Myocyte (in vitro differentiated cells): Measurements from ENCODE around the gene RALA. TPM values are rescaled to one million over a fixed set of nuclear protein-coding genes. Genes with fewer than 3 reads are reported as not detected.
A peak's percentile ranks its signal among the peaks of the same experiment; 100 is the strongest.
"Not testable (repeated sequence)": the region's sequence is repeated elsewhere in the genome, so short reads cannot be mapped to it uniquely, and the experiment has no call there.

ENCODE experiments used
- DNase-seq: peaks from one replicate; pipeline ENCODE4 v3.0.0-alpha.2; 2012; ENCODE audit warnings: low read depth
- total RNA-seq: library from RNA; depleted of rRNA; stranded (reverse); fragments of >200 nt; gene quantifications from 2 replicates; pipeline ENCODE4 v1.2.3, GENCODE V29; 2014

RALA gene
- total RNA-seq, 1 donor from 2014 or later, result 17.3 TPM

DNA sequence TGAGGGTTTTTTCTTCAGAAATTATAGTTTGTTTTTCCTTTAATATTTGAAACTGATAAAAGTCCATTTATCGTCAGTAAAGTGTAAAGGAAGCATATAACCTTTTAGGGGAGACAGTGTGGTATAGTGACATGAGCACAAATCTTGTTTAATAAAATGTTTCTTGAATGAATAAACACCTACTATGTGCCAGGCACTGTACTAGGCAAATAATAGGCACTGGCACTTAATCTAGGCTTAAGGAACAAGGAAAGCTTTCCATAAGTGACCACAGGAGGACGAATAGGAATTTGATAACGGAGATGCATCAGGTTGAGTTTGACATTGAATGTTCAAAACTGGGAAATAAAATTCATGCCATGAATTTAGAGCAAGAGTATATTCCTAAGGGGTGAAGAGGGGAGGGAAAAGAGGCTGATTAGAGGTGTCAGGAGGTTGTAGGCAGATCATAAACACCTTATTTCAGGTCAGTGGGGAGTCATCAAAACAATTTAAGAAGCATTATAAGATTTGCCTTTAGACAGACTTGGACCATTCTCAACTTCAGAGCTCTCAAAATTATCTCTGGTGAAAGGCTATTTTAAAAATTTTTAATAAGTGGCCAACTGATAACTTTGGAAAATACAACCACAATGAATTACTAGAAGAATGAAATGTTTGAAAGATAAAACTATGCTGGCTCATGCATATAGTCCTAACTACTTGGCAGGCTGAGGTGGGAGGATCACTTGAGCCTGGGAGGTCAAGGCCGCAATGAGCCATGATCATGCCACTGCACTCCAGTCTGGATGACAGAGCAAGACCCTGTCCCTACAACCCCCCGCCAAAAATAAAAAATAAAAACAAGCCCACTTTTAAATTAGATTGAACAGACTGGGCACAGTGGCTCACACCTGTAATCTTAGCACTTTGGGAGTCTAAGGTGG lies 22.4 kb downstream of the RALA start:
- no peak for DNase-seq

DNA sequence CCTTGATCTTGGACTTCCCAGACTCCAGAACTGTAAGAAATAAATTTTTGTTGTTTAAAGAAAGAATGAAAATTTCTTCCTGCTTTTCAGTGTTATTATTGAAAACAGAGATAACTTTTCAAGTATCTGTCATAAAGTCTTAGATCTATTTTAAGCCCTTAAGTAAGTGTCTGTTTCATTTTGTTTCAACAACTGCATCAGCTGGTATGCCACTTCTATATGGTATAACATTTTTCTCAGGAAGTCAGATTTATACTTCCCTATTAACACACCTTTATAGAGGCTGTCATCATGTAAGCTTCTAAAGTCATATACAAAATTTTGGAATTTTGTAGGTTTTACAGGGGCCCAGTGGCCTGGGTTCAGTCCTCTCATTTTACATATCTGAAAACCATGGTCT lies 24.4 kb downstream of the RALA start:
- DNase-seq, result no peak

DNA sequence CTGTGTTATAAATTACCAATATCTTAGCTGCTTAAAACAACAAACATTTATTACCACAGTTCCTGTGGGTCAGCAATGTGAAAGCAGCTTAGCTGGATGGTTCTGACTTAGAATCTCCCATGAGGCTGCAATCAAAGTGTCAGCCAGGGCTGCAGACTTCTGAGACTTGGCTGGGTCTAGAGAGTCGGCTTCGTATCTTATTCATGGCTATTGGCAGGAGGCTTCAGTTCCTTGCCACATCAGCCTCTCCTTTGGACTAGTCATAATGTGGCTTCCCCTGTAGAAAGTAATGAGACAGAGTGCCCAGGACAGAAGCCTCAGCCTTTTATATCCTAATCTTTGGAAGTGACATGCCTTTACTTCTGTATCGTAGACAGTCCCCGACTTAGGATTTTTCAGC lies 27.3 kb downstream of the RALA start:
- DNase-seq, result peak; percentile 23

DNA sequence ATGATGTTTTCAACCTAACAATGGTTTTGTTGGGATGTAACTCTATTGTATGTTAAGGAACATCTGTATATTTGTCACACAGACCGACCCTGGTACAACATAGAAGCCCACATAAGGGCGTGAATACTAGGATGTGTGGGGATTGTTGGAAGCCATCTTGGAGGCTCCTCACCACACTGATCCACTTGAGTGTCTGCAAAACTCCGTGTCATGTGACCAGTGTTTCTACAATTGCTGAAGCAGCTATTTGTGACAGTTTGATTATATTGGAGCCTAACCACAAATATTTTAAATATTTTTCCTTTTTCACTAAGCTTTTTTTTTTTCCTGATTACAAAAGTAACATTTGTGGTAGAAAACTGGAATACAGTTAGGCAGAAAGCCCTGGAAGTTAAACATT lies 27.9 kb downstream of the RALA start:
- no peak for DNase-seq

DNA sequence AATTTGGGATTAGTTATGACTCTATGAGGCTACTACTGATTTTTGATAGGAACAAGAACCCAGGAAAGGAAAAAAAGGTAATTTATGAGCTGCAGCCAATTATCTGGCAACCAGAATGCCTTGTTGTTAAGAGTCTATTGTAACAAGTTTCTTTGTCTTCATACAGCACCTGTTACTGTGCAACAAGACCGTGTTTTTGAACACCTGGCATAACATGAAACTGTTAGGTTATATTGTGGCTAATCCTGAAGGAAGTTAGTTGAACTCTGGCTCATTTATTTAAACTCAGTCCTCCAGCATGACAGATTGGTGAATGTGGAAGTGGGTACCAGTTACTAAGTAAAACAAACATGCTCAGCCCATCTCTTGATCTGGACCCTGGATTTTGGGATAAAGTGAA lies 33.0 kb downstream of the RALA start:
- peak; percentile 26 for DNase-seq

DNA sequence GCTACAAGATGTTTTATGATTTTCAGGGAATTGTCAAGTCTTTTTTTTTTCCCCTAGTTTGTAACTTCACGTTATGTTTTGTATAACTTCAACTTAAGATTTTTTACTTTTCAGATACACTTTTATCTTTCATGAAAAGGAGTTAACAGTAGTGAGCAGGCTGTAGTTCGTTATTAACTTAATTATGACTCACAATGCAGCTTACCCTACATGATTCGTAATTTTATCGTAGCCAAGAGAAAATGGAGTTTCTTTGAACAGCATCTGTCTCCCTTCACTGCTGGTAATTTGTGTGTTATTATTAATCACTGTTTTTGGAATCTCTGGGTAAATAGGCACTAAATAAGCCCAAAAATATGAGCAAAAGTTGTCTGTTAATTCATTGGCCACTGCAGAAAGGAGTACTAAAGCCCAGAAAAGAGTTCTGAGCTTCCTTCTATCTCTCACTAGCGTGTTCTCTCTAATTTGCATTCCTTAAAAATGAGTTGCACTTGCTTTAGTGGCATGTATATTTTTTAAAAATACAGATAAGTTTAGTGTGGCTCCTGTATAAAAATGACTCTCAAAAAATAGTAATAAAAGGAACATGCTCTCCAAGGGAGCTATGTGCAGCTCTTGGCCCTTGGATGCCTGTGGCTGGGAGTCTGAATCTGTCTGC lies 36.1 kb downstream of the RALA start:
- no peak for DNase-seq

DNA sequence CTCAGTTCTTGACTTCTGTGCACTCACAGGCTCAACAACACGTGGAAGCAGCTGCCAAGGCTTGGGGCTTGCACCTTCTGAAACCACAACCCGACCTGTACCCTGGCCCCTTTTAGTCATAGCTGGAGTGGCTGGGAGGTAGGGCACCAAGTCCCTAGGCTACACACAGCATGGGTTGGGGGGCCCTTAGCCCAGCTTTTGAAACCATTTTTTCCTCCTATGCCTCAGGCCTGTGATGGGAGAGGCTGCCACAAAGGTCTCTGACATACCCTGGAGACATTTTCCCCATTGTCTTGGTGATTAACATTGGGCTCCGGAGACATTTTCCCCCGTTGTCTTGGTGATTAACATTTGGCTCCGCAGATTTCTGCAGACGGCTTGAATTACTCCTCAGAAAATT lies 38.6 kb downstream of the RALA start:
- DNase-seq, result no peak

DNA sequence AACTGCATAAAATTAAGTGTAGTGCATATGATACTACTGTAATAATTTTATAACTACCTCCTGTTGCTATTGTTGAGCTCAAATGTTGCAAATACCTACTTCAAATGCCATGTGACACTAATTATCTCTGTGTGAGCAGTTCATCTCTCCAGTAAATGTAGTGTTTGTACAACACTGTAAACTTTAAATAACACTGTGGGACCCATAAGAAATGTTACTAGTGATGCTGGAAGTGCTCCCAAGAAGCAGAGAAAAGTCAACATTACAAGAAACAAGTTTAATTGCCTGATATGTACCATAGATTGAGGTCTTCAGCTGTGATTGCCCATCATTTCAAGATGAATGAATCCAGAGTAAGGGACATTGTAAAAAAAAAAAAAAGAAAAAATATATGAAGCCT lies 39.9 kb downstream of the RALA start:
- DNase-seq, result no peak

DNA sequence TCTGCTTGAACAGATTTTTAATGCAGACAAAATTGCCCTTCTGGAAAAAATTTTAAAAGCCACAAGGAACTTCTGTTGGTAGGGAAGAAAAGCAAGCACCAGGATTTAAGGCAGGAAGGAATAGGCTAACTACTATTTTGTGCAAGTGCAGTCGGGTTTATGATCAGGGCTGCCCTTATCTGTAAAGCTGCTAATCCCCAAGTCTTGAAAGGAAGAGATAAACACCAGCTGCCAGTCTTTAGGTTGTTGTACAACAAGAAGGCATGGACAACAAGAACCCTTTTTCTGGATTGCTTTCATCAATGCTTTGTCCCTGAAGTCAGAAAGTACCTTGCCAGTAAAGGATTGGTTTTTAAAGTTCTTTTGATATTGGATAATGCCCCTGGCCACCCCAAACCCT lies 40.7 kb downstream of the RALA start:
- DNase-seq, result no peak

DNA sequence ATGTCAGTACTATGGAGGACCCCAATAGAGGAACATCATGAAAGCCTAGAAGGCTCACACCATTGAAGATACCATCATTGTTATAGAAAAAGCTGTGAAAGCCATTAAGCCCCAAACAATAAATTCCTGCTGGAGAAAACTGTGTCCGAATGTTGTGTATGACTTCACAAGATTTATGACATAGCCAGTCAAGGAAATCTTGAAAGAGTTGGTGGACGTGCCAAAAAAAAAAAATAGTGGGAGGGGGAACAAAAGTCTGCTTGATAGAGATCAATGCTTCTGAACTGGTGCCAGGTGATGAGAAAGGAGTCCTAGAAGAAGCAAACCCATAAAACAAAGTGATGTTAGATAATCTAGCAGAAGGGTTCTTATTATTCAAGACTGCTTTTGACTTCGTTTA lies 41.2 kb downstream of the RALA start:
- no peak for DNase-seq

DNA sequence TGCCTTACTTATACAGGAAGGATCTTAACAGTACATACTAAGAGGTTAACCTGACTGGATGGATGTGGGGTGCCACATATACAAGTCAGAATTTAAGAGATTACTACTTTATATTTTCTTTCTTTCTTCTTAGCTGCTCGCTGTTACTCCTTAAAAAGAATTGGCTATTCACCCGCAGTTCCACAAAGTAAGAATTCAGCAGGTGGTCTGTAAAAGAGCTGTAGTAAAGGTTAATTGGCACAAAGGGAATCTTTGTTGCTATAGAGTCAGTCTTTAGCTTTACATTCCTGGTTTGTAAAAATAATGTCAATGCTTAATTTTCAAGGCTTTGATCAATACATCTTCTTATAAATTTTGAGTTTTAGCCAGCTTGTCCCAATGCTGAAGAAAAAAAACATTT lies 43.2 kb downstream of the RALA start:
- no peak for DNase-seq

DNA sequence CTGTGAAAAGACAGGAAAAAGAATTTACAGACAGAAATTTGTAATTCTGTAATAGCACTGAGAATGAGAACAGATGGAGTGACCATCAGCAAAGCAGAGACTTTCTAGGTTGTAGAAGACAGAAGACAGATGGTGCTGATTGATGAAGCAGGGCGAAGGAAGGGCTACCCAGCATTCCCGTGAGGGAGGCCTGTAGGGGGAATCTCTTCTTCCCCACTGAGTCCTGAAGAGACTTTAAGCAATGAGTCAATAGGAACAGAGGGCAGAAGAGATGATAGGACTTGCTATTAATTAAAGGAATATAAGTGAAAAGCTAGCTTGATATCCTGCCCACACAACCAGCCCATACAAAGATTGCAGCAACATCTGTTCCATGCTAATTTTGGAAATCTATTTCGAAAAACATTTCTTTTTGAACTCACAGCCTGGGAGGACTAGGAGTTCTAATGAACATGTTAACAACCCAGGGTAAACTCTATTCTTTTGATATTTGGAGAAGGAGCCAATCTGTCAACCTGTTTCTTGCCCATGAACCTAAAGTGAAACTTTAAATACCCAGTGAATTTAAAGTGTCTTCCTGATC lies 44.1 kb downstream of the RALA start:
- peak; percentile 68 for DNase-seq

DNA sequence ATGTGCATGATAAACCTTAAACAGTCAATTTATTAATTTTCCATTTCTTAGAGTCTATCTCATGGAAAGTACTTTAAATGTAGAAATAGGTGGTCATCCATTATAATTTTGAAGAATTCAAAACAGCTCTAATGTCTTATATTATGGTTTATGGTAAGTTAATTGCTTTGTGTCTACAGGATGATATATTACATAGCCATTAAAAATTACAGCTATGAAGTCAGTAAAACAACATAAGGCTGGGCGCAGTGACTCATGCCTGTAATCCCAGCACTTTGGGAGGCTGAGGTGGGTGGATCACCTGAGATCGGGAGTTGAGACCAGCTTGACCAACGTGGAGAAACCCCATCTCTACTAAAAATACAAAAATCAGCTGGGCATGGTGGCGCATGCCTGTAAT lies 44.9 kb downstream of the RALA start:
- DNase-seq, result not testable (repeated sequence)

DNA sequence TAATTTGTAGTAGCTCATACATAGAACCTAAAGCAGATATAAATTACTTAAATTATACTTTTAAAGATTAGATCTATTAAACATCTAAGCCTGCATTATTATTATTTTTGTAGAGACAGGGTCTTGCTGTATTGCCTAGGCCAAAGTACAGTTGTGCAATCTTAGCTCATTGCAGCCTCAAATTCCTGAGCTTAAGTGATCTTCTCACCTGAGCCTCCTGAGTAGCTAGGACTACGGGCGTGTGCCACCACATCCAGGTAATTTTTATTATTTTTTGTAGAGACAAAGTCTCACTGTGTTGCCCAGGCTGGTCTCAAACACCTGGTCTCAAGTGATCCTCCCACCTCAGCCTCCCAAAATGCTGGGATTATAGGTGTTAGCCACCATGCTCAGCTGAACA lies 46.7 kb downstream of the RALA start:
- DNase-seq, result no peak

DNA sequence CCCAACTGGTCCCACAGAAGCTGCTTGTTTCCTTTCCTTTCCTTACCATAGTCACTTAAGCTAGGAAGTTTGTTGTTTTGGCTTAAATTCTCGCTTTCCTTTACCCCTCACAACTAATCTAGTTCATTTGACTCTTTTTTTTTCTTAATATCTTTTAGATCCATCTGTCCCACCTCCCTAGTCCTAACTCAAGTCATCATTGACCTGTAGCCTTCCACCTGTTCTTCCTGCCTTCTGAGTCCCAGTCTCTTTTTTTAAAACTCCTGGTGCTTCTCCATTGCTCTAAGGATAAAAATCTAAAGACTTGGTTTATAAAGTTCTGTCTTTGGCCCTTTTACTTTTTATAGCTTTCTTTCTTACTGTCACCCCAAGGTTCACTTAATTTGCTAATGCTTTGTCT lies 47.6 kb downstream of the RALA start:
- no peak for DNase-seq

DNA sequence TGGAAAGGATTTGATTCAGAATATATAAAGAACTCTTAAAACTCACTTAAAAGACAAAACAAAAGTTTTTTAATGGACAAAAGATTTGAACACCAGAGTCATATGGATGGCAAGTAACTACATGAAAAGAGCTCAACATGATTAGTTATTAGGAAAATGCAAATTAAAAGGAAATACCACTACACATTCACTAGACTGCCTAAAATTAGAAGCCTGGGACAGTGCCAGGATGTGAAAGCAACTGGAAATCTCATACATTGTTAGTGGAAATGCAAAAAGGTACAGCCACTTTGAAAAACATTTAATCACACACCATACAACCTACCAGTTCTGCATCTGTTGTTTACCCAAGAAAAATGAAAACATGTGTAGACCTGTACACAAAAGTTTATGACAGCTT lies 48.8 kb downstream of the RALA start:
- DNase-seq, result no peak

DNA sequence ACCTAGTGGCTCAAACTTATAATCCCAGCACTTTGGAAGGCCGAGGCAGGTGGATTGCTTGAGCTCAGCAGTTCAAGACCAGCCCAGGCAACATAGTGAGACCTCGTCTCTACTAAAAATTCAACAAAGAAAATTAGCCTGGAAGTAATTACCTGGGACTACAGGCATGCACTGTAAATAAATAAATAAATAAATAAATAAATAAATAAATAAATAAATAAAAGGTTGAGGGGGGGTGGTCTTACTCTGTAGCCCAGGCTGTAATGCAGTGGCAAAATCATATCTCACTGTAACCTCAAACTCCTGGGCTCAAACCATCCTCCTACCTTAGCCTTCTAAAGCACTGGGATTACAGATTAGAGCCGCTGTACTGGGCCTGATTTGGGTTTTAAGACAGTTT lies 50.5 kb downstream of the RALA start:
- no peak for DNase-seq

DNA sequence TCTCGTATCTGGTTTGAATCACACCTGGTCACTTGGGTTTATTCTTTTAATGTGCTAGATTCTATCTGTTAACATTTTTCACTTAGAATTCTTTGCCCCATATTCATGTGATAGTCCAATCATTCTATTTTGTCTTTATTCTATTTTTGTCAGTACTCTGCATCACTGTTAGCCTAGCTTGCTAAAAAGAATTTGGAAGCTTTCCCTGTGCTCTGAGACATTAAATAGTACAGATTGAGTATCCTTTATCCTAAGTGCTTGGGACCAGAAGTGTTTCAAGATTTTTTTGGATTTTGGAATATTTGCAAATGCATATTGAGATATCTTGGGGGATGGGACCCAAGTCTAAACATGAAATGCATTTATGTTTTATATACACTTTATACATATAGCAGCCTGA lies 51.0 kb downstream of the RALA start:
- DNase-seq, result no peak

DNA sequence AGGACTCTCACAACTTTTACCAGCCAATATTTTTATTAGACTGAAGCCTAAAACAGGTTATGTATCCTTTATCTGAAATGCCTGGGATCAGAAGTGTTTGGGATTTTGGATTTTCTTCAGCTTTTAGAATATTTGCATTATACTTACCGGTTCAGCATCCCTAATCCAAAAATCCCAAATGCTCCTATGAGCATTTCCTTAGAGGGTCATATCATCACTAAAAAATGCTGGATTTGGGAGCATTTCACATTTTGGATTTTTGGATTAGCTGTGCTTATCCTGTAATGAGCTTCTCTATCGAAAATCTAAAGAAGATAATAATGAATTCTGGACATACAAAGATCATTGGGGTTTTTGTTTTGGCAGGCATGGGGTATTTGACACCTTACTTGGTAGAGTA lies 53.0 kb downstream of the RALA start:
- no peak for DNase-seq

DNA sequence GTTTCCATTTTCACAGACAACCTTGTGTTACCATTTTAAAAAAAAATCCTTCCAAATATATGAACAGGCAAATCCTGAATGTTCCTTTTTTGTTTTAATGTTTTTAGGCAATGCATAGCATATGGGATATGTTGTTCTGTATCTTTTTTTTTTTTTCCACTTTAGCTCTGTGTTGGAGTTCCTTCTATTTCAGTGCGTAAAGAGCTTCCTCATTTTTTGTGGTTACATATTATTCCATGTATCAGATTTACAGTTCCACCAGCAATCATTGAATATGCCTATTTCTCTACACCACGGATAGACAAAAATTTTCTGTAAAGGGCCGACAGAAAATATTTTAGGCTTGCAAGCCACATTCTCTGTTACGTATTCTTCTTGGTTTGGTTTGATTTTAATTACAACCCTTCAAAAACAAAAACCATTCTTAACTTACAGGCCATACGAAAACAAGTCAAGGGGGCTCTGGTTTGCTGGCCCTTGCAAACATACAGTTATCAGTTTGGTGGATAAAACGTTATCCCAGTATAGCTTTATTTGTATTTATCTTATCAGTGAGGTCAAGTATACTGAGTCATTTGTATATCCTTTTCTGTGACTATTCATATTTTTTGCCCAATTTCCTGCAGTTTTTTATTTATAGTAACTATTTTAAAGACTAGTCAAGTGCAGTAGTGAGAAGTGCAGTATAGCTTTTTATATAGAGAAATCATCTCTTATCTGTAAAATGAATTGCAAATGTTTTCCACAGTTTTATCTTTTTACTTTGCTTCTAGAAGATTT lies 55.7 kb downstream of the RALA start:
- no peak for DNase-seq

DNA sequence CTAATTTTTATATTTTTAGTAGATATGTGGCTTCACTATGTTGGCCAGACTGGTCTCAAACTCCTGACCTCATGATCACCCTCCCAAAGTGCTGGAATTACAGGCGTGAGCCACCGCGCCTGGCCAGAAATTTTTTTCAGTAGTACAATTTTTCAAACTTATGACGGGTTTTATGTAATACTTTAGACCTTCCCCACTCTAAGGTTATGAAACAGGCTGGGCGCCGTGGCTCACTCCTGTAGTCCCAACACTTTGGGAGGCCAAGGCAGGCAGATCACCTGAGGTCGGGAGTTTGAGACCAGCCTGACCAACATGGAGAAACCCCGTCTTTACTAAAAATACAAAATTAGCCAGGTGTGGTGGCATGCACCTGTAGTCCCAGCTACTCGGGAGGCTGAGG lies 56.5 kb downstream of the RALA start:
- not testable (repeated sequence) for DNase-seq
